MG63 (cell line): ENCODE data around the gene FAT1. TPM values are rescaled to one million over a fixed set of nuclear protein-coding genes. Genes with fewer than 3 reads are reported as not detected.
"Not testable (repeated sequence)": the region's sequence is repeated elsewhere in the genome, so short reads cannot be mapped to it uniquely, and the experiment has no call there.

ENCODE experiments used
- DNase-seq: peaks from one replicate; pipeline ENCODE4 v3.0.0-alpha.2; 2020
- H3K27me3 ChIP-seq: fragments of 250-450 bp; sonication (Bioruptor Pico); 2 replicates; pipeline ENCODE4 v1.5.1; 2020; ENCODE audit warnings: mild to moderate bottlenecking, moderate library complexity
- H3K36me3 ChIP-seq: fragments of 250-450 bp; sonication (Bioruptor Pico); 2 replicates; pipeline ENCODE4 v1.5.1; 2020; ENCODE audit warnings: mild to moderate bottlenecking, moderate library complexity
- H3K4me3 ChIP-seq: fragments of 250-450 bp; sonication (Bioruptor Pico); 2 replicates; pipeline ENCODE4 v1.5.1; 2020; ENCODE audit warnings: mild to moderate bottlenecking, moderate library complexity
- H3K9me3 ChIP-seq: fragments of 250-450 bp; sonication (Bioruptor Pico); 2 replicates; pipeline ENCODE4 v1.5.1; 2020; ENCODE audit warnings: mild to moderate bottlenecking, moderate library complexity
- total RNA-seq: library from RNA; depleted of rRNA; stranded (reverse); fragments of >200 nt; shearing (Covaris generic); gene quantifications from 2 replicates; pipeline ENCODE4 v1.2.3, GENCODE V29; 2014; ENCODE audit warnings: low replicate concordance

FAT1 gene
- total RNA-seq, 1 experiment from 2014 or later = 10.6 TPM

DNA sequence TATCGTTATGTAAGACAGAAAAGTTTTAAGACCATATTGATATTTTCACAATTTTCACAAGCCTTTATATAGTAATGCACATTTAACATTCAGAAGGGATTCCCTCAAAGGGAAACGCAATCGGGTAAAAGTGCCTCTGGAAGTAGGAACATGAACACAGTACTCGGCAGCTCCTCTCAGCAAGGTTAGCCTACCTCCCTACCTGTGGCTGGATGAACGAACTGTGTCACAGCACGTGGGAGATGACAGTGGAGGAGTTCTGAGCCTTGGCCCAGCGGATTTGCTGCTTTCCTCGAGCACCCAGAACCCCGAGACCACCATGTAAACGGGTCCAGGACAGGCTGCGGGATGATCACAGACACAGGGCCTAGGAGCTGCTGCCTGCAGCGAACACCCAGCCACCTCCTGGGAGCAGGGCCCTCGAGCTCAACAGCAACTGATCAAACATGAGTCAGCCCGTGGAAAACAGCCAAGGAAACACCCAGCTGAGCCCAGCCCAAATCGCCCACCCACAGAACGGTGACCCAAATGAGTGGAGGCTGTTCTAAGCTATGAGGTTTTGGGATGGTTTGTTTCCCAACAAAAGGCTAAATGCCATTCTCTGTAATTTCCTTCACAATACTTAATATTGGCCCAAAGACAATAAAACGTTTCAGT lies 30.4 kb downstream of the FAT1 start:
- Histone ChIP-seq H3K4me3 (no peak overlapping the region), H3K9me3 (no peaks in the 10 kb centered on the region), H3K27me3 (no peaks in the 10 kb centered on the region), H3K36me3 (no peaks in the 10 kb centered on the region; the same call in 1 of the 2 replicates)
- peak; percentile 82 for DNase-seq

GRCh38 chr4:186691396-186691795 lies 32.3 kb downstream of the FAT1 start:
- no peak for DNase-seq
- Histone ChIP-seq H3K9me3 (no peaks in the 10 kb centered on the region), H3K36me3 (no peaks in the 10 kb centered on the region; the same call in 1 of the 2 replicates), H3K27me3 (no peaks in the 10 kb centered on the region), H3K4me3 (no peak overlapping the region)

DNA sequence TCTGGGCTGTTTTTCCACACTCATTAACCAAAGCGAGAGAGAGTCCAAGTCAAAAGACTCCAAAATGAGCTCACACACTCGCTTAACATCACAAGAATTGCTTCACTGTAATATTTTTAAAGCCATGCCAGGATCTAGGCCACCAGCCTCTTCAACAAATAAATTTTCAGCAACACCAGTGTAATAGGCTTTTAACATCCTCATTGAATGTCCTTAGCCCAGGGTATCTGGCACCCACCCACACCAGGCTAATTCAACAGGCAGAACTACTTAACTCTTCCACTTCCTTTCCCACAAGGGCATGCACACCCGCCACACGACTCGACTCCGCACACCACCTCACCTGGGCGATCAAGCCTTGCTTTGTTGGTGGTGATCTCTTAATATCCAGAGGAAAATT lies 34.2 kb downstream of the FAT1 start:
- Histone ChIP-seq H3K4me3 (no peak overlapping the region), H3K9me3 (no peaks in the 10 kb centered on the region), H3K27me3 (no peaks in the 10 kb centered on the region), H3K36me3 (no peaks in the 10 kb centered on the region; the same call in 1 of the 2 replicates)
- DNase-seq = no peak

- Histone ChIP-seq H3K36me3 (no peaks in the 10 kb centered on the region; the same call in 1 of the 2 replicates), H3K27me3 (no peaks in the 10 kb centered on the region), H3K9me3 (no peaks in the 10 kb centered on the region), H3K4me3 (no peak overlapping the region)
- DNase-seq = no peak
Measured at GRCh38 chr4:186688150-186688943, 35.3 kb downstream of the FAT1 start.

DNA sequence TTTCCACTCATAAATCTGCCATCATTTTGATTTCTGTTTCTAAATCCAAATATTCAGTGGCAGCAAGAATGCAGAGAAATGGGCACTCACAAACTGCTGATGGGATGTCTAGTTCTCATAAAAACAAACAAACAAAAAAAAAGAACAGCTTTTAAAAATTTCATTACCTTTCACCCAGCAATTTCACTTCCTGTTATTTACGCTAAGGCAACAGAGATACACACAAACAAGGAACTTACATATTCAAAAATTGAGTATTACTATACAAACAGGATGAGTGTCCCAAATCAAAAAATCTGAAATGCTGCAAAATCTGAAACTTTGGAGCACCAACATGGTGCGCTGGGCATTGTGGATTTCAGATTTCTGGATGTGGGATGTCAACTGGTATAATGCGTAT lies 36.4 kb downstream of the FAT1 start:
- Histone ChIP-seq H3K36me3 (no peaks in the 10 kb centered on the region), H3K4me3 (no peak overlapping the region), H3K9me3 (no peaks in the 10 kb centered on the region), H3K27me3 (no peaks in the 10 kb centered on the region)
- DNase-seq = no peak

GRCh38 chr4:186685767-186686183 lies 37.9 kb downstream of the FAT1 start:
- no peaks in the 10 kb centered on the region for H3K27me3 ChIP-seq
- H3K4me3 ChIP-seq = no peak overlapping the region
- no peaks in the 10 kb centered on the region for H3K36me3 ChIP-seq
- H3K9me3 ChIP-seq = no peaks in the 10 kb centered on the region
- no peak for DNase-seq

DNA sequence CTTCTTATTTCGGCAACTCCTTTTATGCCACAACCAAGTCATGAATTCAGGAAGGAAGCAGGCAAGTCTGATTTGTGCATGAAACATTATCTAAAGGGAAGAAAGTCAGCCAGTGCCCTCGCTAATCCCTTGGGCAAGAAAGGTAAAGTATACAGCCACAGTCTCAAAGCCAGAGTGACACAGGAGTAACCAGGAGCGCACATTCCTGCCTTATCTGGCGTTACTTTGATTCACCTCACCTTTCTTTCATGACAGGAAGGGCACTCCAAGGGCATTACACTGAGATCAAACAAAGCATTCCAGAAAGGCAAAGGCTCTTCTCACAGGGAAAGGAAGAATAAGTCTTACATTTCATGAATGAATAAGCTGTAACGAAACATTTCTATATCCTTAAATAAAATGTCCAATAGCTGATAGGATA lies 38.8 kb downstream of the FAT1 start:
- Histone ChIP-seq H3K36me3 (no peaks in the 10 kb centered on the region), H3K27me3 (no peaks in the 10 kb centered on the region), H3K9me3 (no peaks in the 10 kb centered on the region), H3K4me3 (no peak overlapping the region)
- DNase-seq = no peak

- no peaks in the 10 kb centered on the region for H3K36me3 ChIP-seq
Measured at GRCh38 chr4:186684220-186684619, 39.4 kb downstream of the FAT1 start.

DNA sequence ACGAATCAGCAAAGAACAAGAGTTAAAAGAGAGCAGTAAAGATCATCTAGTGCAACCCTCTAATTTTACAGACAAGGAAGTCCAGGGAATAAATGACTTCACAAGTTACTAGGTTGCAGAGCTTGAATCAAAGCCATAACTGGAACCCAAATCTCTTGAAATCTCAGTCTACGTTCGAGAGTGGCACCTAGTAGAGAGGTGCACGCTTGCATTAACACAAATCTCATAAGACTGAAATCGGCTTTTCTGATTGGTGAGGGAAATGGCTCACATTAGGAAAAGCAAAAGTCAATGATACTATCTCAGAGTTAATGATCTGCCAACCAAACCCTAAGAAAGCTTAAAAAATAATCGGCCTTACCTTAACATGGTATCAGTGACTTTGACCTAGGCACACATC lies 43.0 kb downstream of the FAT1 start:
- Histone ChIP-seq H3K27me3 (no peaks in the 10 kb centered on the region), H3K4me3 (no peak overlapping the region), H3K9me3 (no peaks in the 10 kb centered on the region), H3K36me3 (no peaks in the 10 kb centered on the region)
- DNase-seq = no peak

More at GRCh38 chr4:186684220-186684619, 39.4 kb downstream of the FAT1 start:
- H3K4me3 ChIP-seq = no peak overlapping the region
- H3K27me3 ChIP-seq = no peaks in the 10 kb centered on the region
- no peak for DNase-seq
- no peaks in the 10 kb centered on the region for H3K9me3 ChIP-seq

DNA sequence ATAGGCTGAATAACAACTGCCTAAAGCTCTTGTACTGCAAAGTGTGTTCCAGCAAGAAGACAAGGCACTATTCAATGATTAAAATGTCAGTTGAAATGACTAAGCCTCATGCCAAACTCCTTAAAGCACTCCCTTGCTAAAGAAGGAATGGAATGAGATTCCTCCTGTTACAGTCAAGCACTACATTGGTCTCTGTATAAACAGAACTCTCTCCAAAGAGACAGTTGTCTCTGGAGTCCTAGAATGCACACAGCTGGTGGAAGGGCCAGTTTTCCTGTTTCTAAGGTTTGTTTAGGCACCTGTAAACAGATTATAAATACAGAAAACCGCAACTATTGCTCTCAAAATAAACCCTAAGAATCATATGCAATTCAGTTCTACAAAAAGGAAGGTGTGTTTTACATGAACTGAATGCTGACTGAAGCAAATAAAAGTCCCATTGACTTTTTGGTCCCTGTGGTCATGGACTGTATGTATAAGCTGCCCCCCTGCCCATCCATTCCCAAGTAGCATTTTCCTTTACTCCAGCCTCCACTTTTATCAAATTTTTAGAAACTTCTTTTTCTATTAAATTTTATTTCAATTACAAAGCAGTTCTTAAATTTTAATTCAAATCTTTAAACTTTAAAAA lies 47.0 kb downstream of the FAT1 start:
- Histone ChIP-seq H3K4me3 (no peak overlapping the region), H3K9me3 (no peaks in the 10 kb centered on the region), H3K27me3 (no peaks in the 10 kb centered on the region), H3K36me3 (no peaks in the 10 kb centered on the region)
- no peak for DNase-seq

- Histone ChIP-seq H3K27me3 (no peaks in the 10 kb centered on the region), H3K36me3 (no peaks in the 10 kb centered on the region), H3K4me3 (no peak overlapping the region), H3K9me3 (no peaks in the 10 kb centered on the region)
- DNase-seq = no peak
Measured at GRCh38 chr4:186669735-186670134, 53.9 kb downstream of the FAT1 start.

DNA sequence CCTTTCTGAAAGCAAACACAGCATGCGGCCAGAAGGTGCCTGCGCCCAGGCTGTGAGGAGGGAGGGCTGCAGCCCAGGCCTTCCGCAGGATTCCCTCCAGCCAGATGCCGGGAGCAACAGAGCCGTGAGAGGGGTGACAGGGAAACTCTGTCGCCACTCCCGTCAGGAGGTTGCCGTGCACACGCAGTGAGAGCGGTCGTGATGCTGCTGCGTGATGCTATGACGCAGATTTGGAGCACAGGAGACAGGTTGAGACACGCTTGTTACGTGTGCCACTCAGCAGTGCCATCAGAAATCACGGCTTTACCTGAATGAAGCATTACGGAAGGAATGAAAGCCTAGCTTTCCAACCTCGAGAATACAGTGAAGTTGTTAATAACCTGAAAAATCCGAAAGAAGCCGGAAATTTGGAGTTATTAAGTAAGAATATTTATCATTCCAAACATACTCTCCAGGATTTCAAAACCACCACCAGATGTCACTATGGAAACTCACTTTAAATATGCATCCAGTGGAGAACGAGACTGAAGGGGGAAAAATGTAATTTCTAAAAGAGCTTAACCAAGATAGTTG lies 54.4 kb downstream of the FAT1 start:
- no peak for DNase-seq
- no peak overlapping the region for H3K4me3 ChIP-seq
- H3K36me3 ChIP-seq = no peaks in the 10 kb centered on the region
- no peaks in the 10 kb centered on the region for H3K27me3 ChIP-seq
- H3K9me3 ChIP-seq = no peaks in the 10 kb centered on the region

DNA sequence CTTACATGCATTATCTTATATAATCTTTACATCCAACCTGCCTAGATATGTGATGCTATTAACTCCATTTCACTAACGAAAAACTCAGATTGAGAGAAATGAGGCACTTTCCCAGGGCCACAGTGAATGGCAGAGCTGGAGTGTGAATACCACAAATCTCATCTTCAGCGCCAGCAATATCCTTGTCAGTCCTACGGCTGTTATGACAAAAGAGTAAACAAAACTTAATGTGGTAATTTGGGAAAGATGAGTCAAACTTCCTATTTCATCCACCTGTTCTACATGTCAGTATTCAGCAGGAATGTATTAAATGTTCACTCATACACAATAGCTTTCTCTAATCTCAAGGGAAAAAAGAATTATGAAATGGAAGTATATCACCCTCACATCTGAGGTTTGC lies 56.9 kb downstream of the FAT1 start:
- Histone ChIP-seq H3K36me3 (no peaks in the 10 kb centered on the region), H3K4me3 (no peak overlapping the region), H3K9me3 (no peaks in the 10 kb centered on the region), H3K27me3 (no peaks in the 10 kb centered on the region)
- DNase-seq = no peak

DNA sequence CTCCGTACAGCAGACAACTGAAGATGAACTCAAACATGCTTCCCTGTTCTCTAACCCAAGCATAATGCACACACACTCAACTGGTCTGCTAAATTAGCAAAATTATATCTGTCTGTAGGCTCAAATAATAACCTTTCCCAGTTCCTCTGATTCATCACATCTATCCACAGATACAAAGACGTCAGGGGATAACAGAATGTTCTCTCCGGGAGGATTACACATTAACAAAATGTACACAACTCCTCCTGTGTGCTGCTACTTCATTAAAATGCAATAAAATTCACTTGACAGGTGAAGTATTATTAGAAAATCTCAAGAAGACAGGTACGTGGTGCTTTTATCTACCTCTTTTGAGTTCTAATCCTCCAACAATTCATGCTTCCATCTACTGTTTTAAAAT lies 57.4 kb downstream of the FAT1 start:
- Histone ChIP-seq H3K4me3 (no peak overlapping the region), H3K36me3 (no peaks in the 10 kb centered on the region), H3K27me3 (no peaks in the 10 kb centered on the region), H3K9me3 (no peaks in the 10 kb centered on the region)
- no peak for DNase-seq

DNA sequence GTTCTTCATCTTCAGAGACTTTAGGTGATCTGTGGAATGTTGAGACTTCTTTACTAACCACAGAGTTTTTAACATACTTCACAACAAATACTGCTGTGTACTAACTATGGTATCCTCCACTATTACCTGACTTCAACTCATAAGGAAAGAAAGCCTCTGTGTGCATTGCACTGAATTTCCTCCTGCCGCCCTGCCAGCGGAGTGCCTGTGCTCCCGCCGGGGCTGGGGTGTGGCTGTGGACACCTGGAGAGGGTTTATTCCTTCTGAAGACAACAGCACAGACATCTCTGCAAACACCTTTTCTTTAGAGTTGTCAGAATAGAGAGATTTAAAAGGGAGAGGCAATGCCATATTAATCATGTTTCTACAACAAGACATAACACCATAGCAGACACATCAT lies 63.3 kb downstream of the FAT1 start:
- Histone ChIP-seq H3K36me3 (no peaks in the 10 kb centered on the region), H3K27me3 (no peaks in the 10 kb centered on the region), H3K9me3 (no peaks in the 10 kb centered on the region), H3K4me3 (no peak overlapping the region)
- no peak for DNase-seq

GRCh38 chr4:186659935-186660334 lies 63.7 kb downstream of the FAT1 start:
- H3K36me3 ChIP-seq = no peaks in the 10 kb centered on the region
- H3K9me3 ChIP-seq = no peaks in the 10 kb centered on the region
- no peak overlapping the region for H3K4me3 ChIP-seq
- H3K27me3 ChIP-seq = no peaks in the 10 kb centered on the region
- DNase-seq = no peak

DNA sequence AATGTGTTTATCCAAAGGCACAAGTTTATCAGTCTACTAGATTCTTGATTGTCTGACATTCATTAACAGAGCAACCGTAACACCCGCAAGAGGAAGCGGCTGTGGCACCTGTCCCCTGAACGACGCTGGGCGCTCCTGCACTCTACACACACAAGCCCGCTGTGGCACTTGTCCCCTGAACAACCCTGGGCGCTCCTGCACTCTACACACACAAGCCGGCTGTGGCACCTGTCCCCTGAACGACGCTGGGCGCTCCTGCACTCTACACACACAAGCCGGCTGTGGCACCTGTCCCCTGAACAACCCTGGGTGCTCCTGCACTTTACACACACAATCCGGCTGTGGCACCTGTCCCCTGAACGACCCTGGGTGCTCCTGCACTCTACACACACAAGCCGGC lies 64.2 kb downstream of the FAT1 start:
- not testable (repeated sequence) for H3K9me3 ChIP-seq, H3K27me3 ChIP-seq, H3K4me3 ChIP-seq, DNase-seq, H3K36me3 ChIP-seq
